Measurements from ENCODE around the gene COL25A1.

COL25A1 gene

DNA sequence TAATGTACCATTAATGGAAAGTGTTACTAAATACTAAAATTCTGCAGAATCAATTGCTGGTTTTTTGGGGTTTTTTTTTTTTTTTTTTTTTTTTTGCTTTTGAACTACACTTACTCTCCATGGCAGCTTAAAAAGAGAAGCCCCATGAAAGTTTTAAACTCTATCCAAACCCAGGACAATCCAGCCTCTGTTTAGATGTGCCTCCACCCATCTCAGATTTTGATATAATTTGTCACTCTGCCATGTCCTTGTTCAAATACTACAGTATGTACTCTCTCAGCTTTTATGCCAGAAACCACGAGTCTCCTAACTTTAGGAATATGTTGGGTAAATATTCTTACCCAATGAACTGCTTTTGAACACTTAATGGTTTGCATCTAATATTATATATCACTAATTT lies 84.2 kb downstream of the COL25A1 start:
- no peak overlapping the region for H3K4me3 ChIP-seq (ENCODE audit: low read length)
- TF ChIP-seq, protein P1, sequence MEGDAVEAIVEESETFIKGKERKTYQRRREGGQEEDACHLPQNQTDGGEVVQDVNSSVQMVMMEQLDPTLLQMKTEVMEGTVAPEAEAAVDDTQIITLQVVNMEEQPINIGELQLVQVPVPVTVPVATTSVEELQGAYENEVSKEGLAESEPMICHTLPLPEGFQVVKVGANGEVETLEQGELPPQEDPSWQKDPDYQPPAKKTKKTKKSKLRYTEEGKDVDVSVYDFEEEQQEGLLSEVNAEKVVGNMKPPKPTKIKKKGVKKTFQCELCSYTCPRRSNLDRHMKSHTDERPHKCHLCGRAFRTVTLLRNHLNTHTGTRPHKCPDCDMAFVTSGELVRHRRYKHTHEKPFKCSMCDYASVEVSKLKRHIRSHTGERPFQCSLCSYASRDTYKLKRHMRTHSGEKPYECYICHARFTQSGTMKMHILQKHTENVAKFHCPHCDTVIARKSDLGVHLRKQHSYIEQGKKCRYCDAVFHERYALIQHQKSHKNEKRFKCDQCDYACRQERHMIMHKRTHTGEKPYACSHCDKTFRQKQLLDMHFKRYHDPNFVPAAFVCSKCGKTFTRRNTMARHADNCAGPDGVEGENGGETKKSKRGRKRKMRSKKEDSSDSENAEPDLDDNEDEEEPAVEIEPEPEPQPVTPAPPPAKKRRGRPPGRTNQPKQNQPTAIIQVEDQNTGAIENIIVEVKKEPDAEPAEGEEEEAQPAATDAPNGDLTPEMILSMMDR (conservative IDR thresholded peaks at IDR 0.05; ENCODE audit: low read depth, low read length): no peak
- no peak for DNase-seq (ENCODE audit: low read depth)

- DNase-seq (ENCODE audit: low read depth): no peak
- no peak overlapping the region for H3K4me3 ChIP-seq (ENCODE audit: low read length)
- TF ChIP-seq, protein P1 (conservative IDR thresholded peaks at IDR 0.05; ENCODE audit: low read depth, low read length): no peak
These were observed 86.3 kb downstream of the COL25A1 start for GRCh38 chr4:109216085-109216696.

GRCh38 chr4:109215506-109215905 lies 87.0 kb downstream of the COL25A1 start:
- TF ChIP-seq, protein P1 (conservative IDR thresholded peaks at IDR 0.05; ENCODE audit: low read depth, low read length): no peak
- DNase-seq (ENCODE audit: low read depth): peak; percentile 12
- no peak overlapping the region for H3K4me3 ChIP-seq (ENCODE audit: low read length)

GRCh38 chr4:109214622-109215301 lies 87.7 kb downstream of the COL25A1 start:
- TF ChIP-seq, protein P1 (conservative IDR thresholded peaks at IDR 0.05; ENCODE audit: low read depth, low read length): no peak

GRCh38 chr4:109213056-109213455 lies 89.4 kb downstream of the COL25A1 start:
- DNase-seq (ENCODE audit: low read depth): no peak
- TF ChIP-seq, protein P1 (conservative IDR thresholded peaks at IDR 0.05; ENCODE audit: low read depth, low read length): no peak

More at GRCh38 chr4:109214622-109215301, 87.7 kb downstream of the COL25A1 start:
- peak; percentile 13 for DNase-seq (ENCODE audit: low read depth)
- H3K4me3 ChIP-seq (ENCODE audit: low read length): no peak overlapping the region

GRCh38 chr4:109211671-109212070 lies 90.8 kb downstream of the COL25A1 start:
- peak; percentile 76 for DNase-seq (ENCODE audit: low read depth)
- H3K4me3 ChIP-seq (ENCODE audit: low read length): no peak overlapping the region
- TF ChIP-seq, protein P1 (conservative IDR thresholded peaks at IDR 0.05; ENCODE audit: low read depth, low read length): no peak

More at GRCh38 chr4:109213056-109213455, 89.4 kb downstream of the COL25A1 start:
- no peak overlapping the region for H3K4me3 ChIP-seq (ENCODE audit: low read length)

DNA sequence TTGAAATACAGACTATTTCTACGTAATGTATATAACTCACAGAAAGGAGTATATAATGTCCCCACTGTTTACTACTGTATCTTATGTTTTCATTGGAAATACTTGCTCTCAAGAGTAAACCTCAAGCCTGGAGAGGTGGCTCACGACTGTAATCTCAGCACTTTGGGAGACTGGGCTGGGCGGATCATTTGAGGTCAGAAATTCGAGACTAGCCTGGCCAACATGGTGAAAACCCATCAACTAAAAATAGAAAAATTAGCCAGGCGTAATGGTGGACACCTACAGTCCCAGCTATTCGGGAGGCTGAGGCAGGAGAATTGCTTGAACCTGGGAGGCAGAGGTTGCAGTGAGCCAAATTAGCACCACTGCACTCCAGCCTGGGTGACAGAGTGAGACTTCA lies 92.8 kb downstream of the COL25A1 start:
- no peak overlapping the region for H3K4me3 ChIP-seq (ENCODE audit: low read length)
- TF ChIP-seq, protein P1 (conservative IDR thresholded peaks at IDR 0.05; ENCODE audit: low read depth, low read length): no peak
- DNase-seq (ENCODE audit: low read depth): no peak
